B cell (primary cell): Measurements from ENCODE around the gene HSPBP1. TPM values are rescaled to one million over a fixed set of nuclear protein-coding genes. Genes with fewer than 3 reads are reported as not detected.

ENCODE experiments used
- ATAC-seq: fragments of 200-7000 bp; cut with Tn5 transposase; one replicate; pipeline ENCODE4 v1.10.0; 2021; ENCODE audit warnings: low read depth, mild to moderate bottlenecking, moderate number of reproducible peaks, moderate library complexity
- CTCF ChIA-PET: fragments of 350-600 bp; sonication (Branson Sonifier 250); formaldehyde crosslinking; loops from one replicate; lab custom pipeline; 2021; ENCODE audit warnings: antibody characterized with exemption, inconsistent platforms; lab: Charles Lee
- POLR2A ChIA-PET: fragments of 350-600 bp; sonication (Branson Sonifier 250); formaldehyde crosslinking; loops from one replicate; lab custom pipeline; 2021; ENCODE audit warnings: antibody characterized with exemption; lab: Charles Lee
- DNase-seq: peaks from one replicate; pipeline ENCODE4 v3.0.0; 2013
- H2AFZ ChIP-seq: 2 replicates; pipeline ENCODE4 v1.6.1; 2012; ENCODE audit warnings: mild to moderate bottlenecking, low read depth, low read length; ENCODE audit not compliant: insufficient read depth, poor library complexity, severe bottlenecking
- H3K27ac ChIP-seq, 2 donors: 1 replicate in 1 of 2; 2 replicates in 1 of 2; pipeline ENCODE4 v1.5.1; 2012 to 2013; ENCODE audit warnings: low read length in 2 of 2, mild to moderate bottlenecking in 2 of 2, moderate library complexity in 1 of 2
- H3K27me3 ChIP-seq, 4 experiments: fragments of 200-600 bp in 1 of 4; sonication (generic) in 1 of 4; replicated peaks in 1 of 4; 1 replicate in 2 of 4; 2 replicates in 2 of 4; pipeline versions ENCODE4 v1.6.1 to v1.7.0; 2013 to 2016; ENCODE audit warnings: low read length in 3 of 4, mild to moderate bottlenecking in 2 of 4, mixed read lengths in 1 of 4, moderate library complexity in 1 of 4; ENCODE audit not compliant: insufficient read depth in 4 of 4, control insufficient read depth in 3 of 4; ENCODE audit errors: control extremely low read depth in 1 of 4
- H3K36me3 ChIP-seq, 2 experiments: replicated peaks in 1 of 2; 1 replicate in 1 of 2; 2 replicates in 1 of 2; pipeline versions ENCODE4 v1.6.1 to v1.7.1; 2013; ENCODE audit warnings: low read length in 1 of 2; ENCODE audit not compliant: insufficient read depth in 2 of 2, control insufficient read depth in 1 of 2; ENCODE audit errors: control extremely low read depth in 1 of 2, extremely low read depth in 1 of 2
- H3K4me1 ChIP-seq, 2 donors: fragments of 200-600 bp in 1 of 2; sonication (generic) in 1 of 2; 1 replicate in 1 of 2; 2 replicates in 1 of 2; pipeline versions ENCODE4 v1.5.1 to v1.6.1; 2013 to 2017; ENCODE audit warnings: low read length in 2 of 2; ENCODE audit not compliant: control insufficient read depth in 2 of 2, insufficient read depth in 2 of 2
- H3K4me2 ChIP-seq: replicated peaks from 2 replicates; pipeline ENCODE3; 2012; ENCODE audit warnings: mild to moderate bottlenecking, low read depth, low read length; ENCODE audit not compliant: poor library complexity, severe bottlenecking
- H3K4me3 ChIP-seq, 5 experiments: fragments of 200-600 bp in 1 of 5; sonication (generic) in 1 of 5; 1 replicate in 3 of 5; 2 replicates in 2 of 5; pipeline versions ENCODE4 v1.5.1 to v1.7.0; 2011 to 2016; ENCODE audit warnings: low read length in 4 of 5, mild to moderate bottlenecking in 4 of 5, low read depth in 2 of 5, control low read depth in 1 of 5, moderate library complexity in 1 of 5; ENCODE audit not compliant: insufficient read depth in 1 of 5; ENCODE audit errors: control extremely low read depth in 1 of 5, extremely low read depth in 1 of 5
- H3K79me2 ChIP-seq: fragments of 200-600 bp; sonication (generic); one replicate; pipeline ENCODE4 v1.6.0; 2016; ENCODE audit warnings: low read length; ENCODE audit not compliant: control insufficient read depth, insufficient read depth
- H3K9ac ChIP-seq: fragments of 200-600 bp; sonication (generic); 2 replicates; pipeline ENCODE4 v1.6.1; 2017; ENCODE audit warnings: mild to moderate bottlenecking, low read length, moderate library complexity
- H3K9me3 ChIP-seq, 3 donors: one replicate each; pipeline versions ENCODE4 v1.6.1 to v1.7.1; 2013; ENCODE audit warnings: low read length in 2 of 3; ENCODE audit not compliant: control insufficient read depth in 2 of 3, insufficient read depth in 1 of 3; ENCODE audit errors: control extremely low read depth in 1 of 3
- H4K20me1 ChIP-seq: 2 replicates; pipeline ENCODE4 v1.6.0; 2012; ENCODE audit warnings: mild to moderate bottlenecking, low read length; ENCODE audit not compliant: insufficient read depth, control insufficient read depth, poor library complexity, severe bottlenecking
- H3K27ac Mint-ChIP-seq: one replicate; pipeline ENCODE4 v1.8.0; 2021; ENCODE audit warnings: mixed read lengths
- H3K27me3 Mint-ChIP-seq: one replicate; pipeline ENCODE4 v1.8.0; 2021; ENCODE audit warnings: mixed read lengths
- H3K4me1 Mint-ChIP-seq: one replicate; pipeline ENCODE4 v1.8.0; 2021; ENCODE audit warnings: mixed read lengths
- H3K4me3 Mint-ChIP-seq: one replicate; pipeline ENCODE4 v1.8.0; 2021; ENCODE audit warnings: mixed read lengths
- H3K9me3 Mint-ChIP-seq: one replicate; pipeline ENCODE4 v1.8.0; 2022; ENCODE audit warnings: mixed read lengths; ENCODE audit not compliant: insufficient read depth
- CTCF ChIP-seq: fragments of 200-600 bp; IDR thresholded peaks from one replicate; pipeline ENCODE4 v1.8.0; 2022; ENCODE audit warnings: antibody characterized with exemption, mild to moderate bottlenecking
- EZH2 ChIP-seq: IDR thresholded peaks from 2 replicates; pipeline ENCODE4 v1.6.1; 2012; ENCODE audit warnings: borderline replicate concordance, low read depth, mild to moderate bottlenecking, moderate library complexity, low read length; ENCODE audit not compliant: insufficient read depth, poor library complexity, severe bottlenecking
- WGBS: methylation state at CpG from one replicate; pipeline ENCODE4 v1.1.5; 2013; ENCODE audit warnings: missing lambda C conversion rate; ENCODE audit not compliant: insufficient coverage; 5-methylcytosine and 5-hydroxymethylcytosine counted together
- intact Hi-C: fragments of 100-400 bp; cut with micrococcal nuclease; formaldehyde crosslinking; loops from one replicate; pipeline ENCODE4 v1.10.0; 2022
- polyA plus RNA-seq: library from polyadenylated mRNA; depleted of rRNA; stranded (reverse); fragments of >200 nt; gene quantifications from 2 replicates; pipeline ENCODE4 v1.2.3, GENCODE V29; 2012
- total RNA-seq, 2 donors: library from RNA; stranded (reverse); fragments of 120-200 nt in 1 of 2; gene quantifications; 1 replicate in 1 of 2; 2 replicates in 1 of 2; pipeline versions ENCODE4 v1.2.3 to v1.2.4, GENCODE V29; 2013 to 2022

The HSPBP1 gene
- total and polyA plus RNA-seq, 2 donors (not counting 1 experiment from before 2014, with no cell fraction given), result 15.6 to 19.0 TPM

- H3K27me3 ChIP-seq, result no peaks in the 10 kb centered on the region
- DNase-seq (no peak), ATAC-seq (no peak)
- WGBS, result 100% methylated on average over 1 of the region's 4 CpGs
- peaks cover 64% of the 10 kb centered on the region for H3K79me2 ChIP-seq
- Mint-ChIP-seq H3K4me1 (peaks cover 10% of the 10 kb centered on the region), H3K4me3 (no peak overlapping the region), H3K27ac (no peak overlapping the region), H3K27me3 (no peaks in the 10 kb centered on the region), H3K9me3 (no peaks in the 10 kb centered on the region)
- peaks cover 0 to 6% of the 10 kb centered on the region in 2 experiments for H3K36me3 ChIP-seq
- H3K9ac ChIP-seq, result no peak overlapping the region
- H3K4me2 ChIP-seq, result no peak overlapping the region
- H3K27ac ChIP-seq, result no peak overlapping the region
- no peaks in the 10 kb centered on the region for H3K4me1 ChIP-seq
- CTCF ChIA-PET, result no interaction called here
- H2AFZ ChIP-seq, result no peak overlapping the region
- intact Hi-C loops, result no loop called here
- TF ChIP-seq CTCF (no peak), EZH2 (no peak)
- no peak overlapping the region for H3K4me3 ChIP-seq
- H3K9me3 ChIP-seq, result no peaks in the 10 kb centered on the region
- peaks cover 6% of the 10 kb centered on the region for H4K20me1 ChIP-seq
- POLR2A ChIA-PET, result interaction anchor here (0.7 kb wide), 1 partner anchor 22 kb away, joined by 3 read pairs; no protein-coding TSS in a partner anchor
Observed at GRCh38 chr19:55266840-55267239, 13.1 kb downstream of the HSPBP1 start.

GRCh38 chr19:55266404-55266803, 13.5 kb downstream of the HSPBP1 start:
- H3K27ac ChIP-seq, result no peak overlapping the region
- ATAC-seq (no peak), DNase-seq (no peak)
- peaks cover 2% of the 10 kb centered on the region for H4K20me1 ChIP-seq
- no peaks in the 10 kb centered on the region for H3K4me1 ChIP-seq
- Mint-ChIP-seq H3K27me3 (no peaks in the 10 kb centered on the region), H3K4me3 (no peak overlapping the region), H3K4me1 (peaks cover 10% of the 10 kb centered on the region), H3K9me3 (no peaks in the 10 kb centered on the region), H3K27ac (no peak overlapping the region)
- H3K9ac ChIP-seq, result no peak overlapping the region
- H3K36me3 ChIP-seq, result peaks cover 0 to 6% of the 10 kb centered on the region in 2 experiments
- no peak for TF ChIP-seq EZH2
- no peak for TF ChIP-seq CTCF
- intact Hi-C loops, result no loop called here
- H3K9me3 ChIP-seq, result no peaks in the 10 kb centered on the region
- no peak overlapping the region for H2AFZ ChIP-seq
- no peak overlapping the region for H3K4me2 ChIP-seq
- H3K79me2 ChIP-seq, result peaks cover 64% of the 10 kb centered on the region
- no peaks in the 10 kb centered on the region for H3K27me3 ChIP-seq
- no CpG with 5 or more reads among the region's 3 CpGs for WGBS
- ChIA-PET CTCF (no interaction called here), POLR2A (no interaction called here)
- no peak overlapping the region for H3K4me3 ChIP-seq
